ENCODE data around the gene KATNAL1. TPM values are rescaled to one million over a fixed set of nuclear protein-coding genes. Genes with fewer than 3 reads are reported as not detected.
"Not testable (repeated sequence)": the region's sequence is repeated elsewhere in the genome, so short reads cannot be mapped to it uniquely, and the experiment has no call there.

Gene KATNAL1
- polyA plus RNA-seq, 4 donors, result 0.22 to 3.0 (median 1.5) TPM

DNA sequence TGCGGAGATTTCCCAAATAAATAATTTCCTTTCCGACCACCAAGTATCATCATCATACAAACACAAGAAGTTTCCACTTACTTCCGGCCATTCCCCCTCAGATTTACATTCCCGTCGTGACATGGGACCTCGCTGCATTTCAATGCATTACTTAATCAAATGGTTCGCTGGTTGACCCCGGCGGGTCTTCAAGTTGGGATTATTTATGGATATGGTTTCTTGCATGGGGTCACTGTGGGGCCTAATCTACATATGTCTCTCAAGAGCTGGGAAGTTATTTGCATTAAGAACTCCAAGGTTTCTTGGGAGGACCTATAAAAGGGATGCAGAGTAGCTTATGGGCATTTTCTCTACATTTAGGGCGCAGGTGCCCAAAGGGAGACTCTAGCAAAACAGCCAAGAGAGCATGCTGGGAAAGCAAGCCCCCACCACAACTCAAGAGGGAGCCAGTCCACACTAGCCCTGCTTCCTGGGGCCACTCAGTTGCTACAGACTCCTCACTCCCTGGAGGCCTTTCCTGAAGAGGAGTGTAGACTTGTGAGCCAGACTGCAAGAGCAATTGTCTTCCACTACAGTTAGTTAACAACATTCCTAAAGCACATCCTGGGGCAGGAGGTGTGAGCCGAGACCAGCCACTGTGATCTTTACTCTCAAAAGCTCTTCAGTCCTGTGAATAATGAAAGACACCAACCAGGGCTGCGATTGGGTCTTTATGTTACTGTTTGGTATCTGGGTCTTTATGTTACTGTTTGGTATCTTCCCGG, 125.3 kb downstream of the KATNAL1 start:
- H3K27ac ChIP-seq (ENCODE audit: low read depth in 1 of 3, low read length in 2 of 3), result no peak overlapping the region
- no peak overlapping the region for H3K4me3 ChIP-seq (ENCODE audit: low read depth in 1 of 3, low read length in 3 of 3)
- H3K9me3 ChIP-seq (ENCODE audit: control insufficient read depth in 2 of 2, insufficient read depth in 1 of 2, low read depth in 1 of 2, low read length in 1 of 2), result peaks cover 0 to 10% of the 10 kb centered on the region in 2 donors
- DNase-seq (no peak), FAIRE-seq (no peak)
- H3K4me1 ChIP-seq (ENCODE audit: control insufficient read depth in 3 of 3, insufficient read depth in 2 of 3, low read depth in 1 of 3, low read length in 2 of 3), result peaks cover 0 to 7% (median 0%) of the 10 kb centered on the region in 3 donors
- WGBS, 3 donors, result 82 to 94% (median 93%) methylated on average over 13 of the region's 13 CpGs
- no peaks in the 10 kb centered on the region for H3K27me3 ChIP-seq (ENCODE audit: control insufficient read depth in 3 of 3, insufficient read depth in 3 of 3, low read length in 3 of 3)
- no peaks in the 10 kb centered on the region for H3K36me3 ChIP-seq (ENCODE audit: control insufficient read depth in 3 of 3, insufficient read depth in 2 of 3, low read depth in 1 of 3, low read length in 3 of 3)

DNA sequence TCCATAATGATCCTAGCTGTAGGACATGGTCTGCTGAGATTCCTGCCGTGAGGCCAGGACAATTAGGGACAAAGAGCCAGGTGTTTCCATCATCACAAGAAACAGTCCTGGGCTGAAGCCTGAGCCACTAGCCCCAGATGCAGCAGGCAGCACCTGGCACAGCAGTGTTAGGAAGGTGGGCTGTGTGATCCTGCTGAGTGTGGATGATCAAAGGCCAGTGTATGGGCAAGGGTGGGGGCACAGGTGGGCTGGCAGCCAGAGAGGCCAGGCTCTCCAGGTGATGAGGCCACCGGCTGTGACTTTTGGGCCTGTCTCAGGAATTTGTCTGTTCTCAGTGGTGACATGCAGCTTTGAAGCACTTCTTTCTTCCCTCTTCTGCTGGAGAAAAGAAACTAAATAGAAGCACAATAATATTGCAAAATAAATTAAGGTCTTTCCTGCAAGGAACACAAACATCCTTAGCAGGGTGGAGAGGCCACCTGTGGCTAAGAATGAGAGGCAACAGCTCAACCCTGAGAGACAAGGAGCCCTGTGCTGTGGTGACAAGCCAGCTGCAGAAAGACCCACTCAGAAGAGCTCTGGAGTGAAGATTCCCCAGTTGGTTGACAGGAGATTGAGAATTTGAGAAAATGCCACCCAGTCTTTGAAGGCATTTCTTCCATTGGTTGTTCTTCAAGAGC, 127.6 kb downstream of the KATNAL1 start:
- no peaks in the 10 kb centered on the region for H3K36me3 ChIP-seq (ENCODE audit: control insufficient read depth in 3 of 3, insufficient read depth in 2 of 3, low read depth in 1 of 3, low read length in 3 of 3)
- H3K27ac ChIP-seq (ENCODE audit: low read depth in 1 of 3, low read length in 2 of 3), result no peak overlapping the region
- H3K9me3 ChIP-seq (ENCODE audit: control insufficient read depth in 2 of 2, insufficient read depth in 1 of 2, low read depth in 1 of 2, low read length in 1 of 2), result peaks cover 0 to 2% of the 10 kb centered on the region in 2 donors
- no peak for FAIRE-seq
- no peaks in the 10 kb centered on the region for H3K27me3 ChIP-seq (ENCODE audit: control insufficient read depth in 3 of 3, insufficient read depth in 3 of 3, low read length in 3 of 3)
- 40 to 67% (median 53%) methylated on average over 2 of the region's 2 CpGs for WGBS, 3 donors
- H3K4me1 ChIP-seq (ENCODE audit: control insufficient read depth in 3 of 3, insufficient read depth in 2 of 3, low read depth in 1 of 3, low read length in 2 of 3), result no peaks in the 10 kb centered on the region
- no peak overlapping the region for H3K4me3 ChIP-seq (ENCODE audit: low read depth in 1 of 3, low read length in 3 of 3)
- no peak for DNase-seq

GRCh38 chr13:30178976-30179375, 128.4 kb downstream of the KATNAL1 start:
- no peaks in the 10 kb centered on the region for H3K36me3 ChIP-seq (ENCODE audit: control insufficient read depth in 3 of 3, insufficient read depth in 2 of 3, low read depth in 1 of 3, low read length in 3 of 3)
- H3K4me3 ChIP-seq (ENCODE audit: low read depth in 1 of 3, low read length in 3 of 3), result no peak overlapping the region
- H3K9me3 ChIP-seq (ENCODE audit: control insufficient read depth in 2 of 2, insufficient read depth in 1 of 2, low read depth in 1 of 2, low read length in 1 of 2), result no peaks in the 10 kb centered on the region
- no peaks in the 10 kb centered on the region for H3K4me1 ChIP-seq (ENCODE audit: control insufficient read depth in 3 of 3, insufficient read depth in 2 of 3, low read depth in 1 of 3, low read length in 2 of 3)
- H3K27ac ChIP-seq (ENCODE audit: low read depth in 1 of 3, low read length in 2 of 3), result no peak overlapping the region
- DNase-seq (no peak), FAIRE-seq (no peak)
- H3K27me3 ChIP-seq (ENCODE audit: control insufficient read depth in 3 of 3, insufficient read depth in 3 of 3, low read length in 3 of 3), result no peaks in the 10 kb centered on the region
- 90 to 92% (median 92%) methylated on average over 5 of the region's 5 CpGs for WGBS, 3 donors

- no peak overlapping the region for H3K27ac ChIP-seq (ENCODE audit: low read depth in 1 of 3, low read length in 2 of 3)
- H3K36me3 ChIP-seq (ENCODE audit: control insufficient read depth in 3 of 3, insufficient read depth in 2 of 3, low read depth in 1 of 3, low read length in 3 of 3), result no peaks in the 10 kb centered on the region
- no peaks in the 10 kb centered on the region for H3K9me3 ChIP-seq (ENCODE audit: control insufficient read depth in 2 of 2, insufficient read depth in 1 of 2, low read depth in 1 of 2, low read length in 1 of 2)
- DNase-seq (no peak), FAIRE-seq (no peak)
- no peaks in the 10 kb centered on the region for H3K4me1 ChIP-seq (ENCODE audit: control insufficient read depth in 3 of 3, insufficient read depth in 2 of 3, low read depth in 1 of 3, low read length in 2 of 3)
- H3K4me3 ChIP-seq (ENCODE audit: low read depth in 1 of 3, low read length in 3 of 3), result no peak overlapping the region
- H3K27me3 ChIP-seq (ENCODE audit: control insufficient read depth in 3 of 3, insufficient read depth in 3 of 3, low read length in 3 of 3), result no peaks in the 10 kb centered on the region
- 83 to 94% (median 90%) methylated on average over 5 of the region's 5 CpGs for WGBS, 3 donors
These were observed 132.2 kb downstream of the KATNAL1 start for GRCh38 chr13:30175166-30175565.

DNA sequence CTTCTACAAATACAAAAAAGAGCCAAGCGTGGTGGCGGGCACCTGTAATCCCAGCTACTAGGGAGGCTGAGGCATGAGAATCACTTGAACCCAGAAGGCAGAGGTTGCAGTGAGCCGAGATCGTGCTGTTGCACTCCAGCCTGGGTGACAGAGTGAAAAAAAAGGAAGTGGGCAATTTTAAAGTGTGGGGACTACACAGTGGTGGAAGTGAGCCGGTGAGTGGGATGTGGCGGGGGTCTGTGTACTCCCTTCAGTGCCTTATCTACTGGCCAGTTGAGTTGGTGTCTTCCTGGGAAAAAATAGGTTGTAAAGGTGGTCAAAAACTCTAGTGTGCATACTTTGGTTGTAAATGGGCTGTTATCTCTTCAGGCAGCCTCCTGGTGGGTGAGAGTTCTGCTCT, 133.1 kb downstream of the KATNAL1 start:
- H3K9me3 ChIP-seq (ENCODE audit: control insufficient read depth in 2 of 2, insufficient read depth in 1 of 2, low read depth in 1 of 2, low read length in 1 of 2); H3K27ac ChIP-seq (ENCODE audit: low read depth in 1 of 3, low read length in 2 of 3); DNase-seq; FAIRE-seq; H3K27me3 ChIP-seq (ENCODE audit: control insufficient read depth in 3 of 3, insufficient read depth in 3 of 3, low read length in 3 of 3); H3K4me1 ChIP-seq (ENCODE audit: control insufficient read depth in 3 of 3, insufficient read depth in 2 of 3, low read depth in 1 of 3, low read length in 2 of 3); H3K4me3 ChIP-seq (ENCODE audit: low read depth in 1 of 3, low read length in 3 of 3); H3K36me3 ChIP-seq (ENCODE audit: control insufficient read depth in 3 of 3, insufficient read depth in 2 of 3, low read depth in 1 of 3, low read length in 3 of 3): not testable (repeated sequence)
- WGBS, 3 donors, result 80 to 94% (median 89%) methylated on average over 6 of the region's 6 CpGs

DNA sequence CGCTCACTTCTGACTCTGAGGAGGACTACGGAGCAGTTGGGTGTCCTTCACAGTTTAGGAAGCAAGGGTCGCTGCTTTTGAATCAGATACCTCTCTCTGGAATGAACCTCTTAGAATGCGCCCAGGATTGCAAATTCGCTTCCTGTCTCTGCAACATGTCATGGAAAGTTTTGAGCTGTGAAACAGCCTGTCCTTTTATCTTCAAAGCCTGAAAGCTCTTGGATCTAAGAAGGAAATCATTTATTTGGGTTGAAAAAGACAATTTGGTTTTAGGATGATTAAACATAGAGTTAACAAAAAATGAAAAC, 134.1 kb downstream of the KATNAL1 start:
- FAIRE-seq (no peak), DNase-seq (no peak)
- 78 to 93% (median 82%) methylated on average over 5 of the region's 5 CpGs for WGBS, 3 donors
- Histone ChIP-seq H3K4me3 (ENCODE audit: low read depth in 1 of 3, low read length in 3 of 3) (no peak overlapping the region), H3K27ac (ENCODE audit: low read depth in 1 of 3, low read length in 2 of 3) (no peak overlapping the region), H3K36me3 (ENCODE audit: control insufficient read depth in 3 of 3, insufficient read depth in 2 of 3, low read depth in 1 of 3, low read length in 3 of 3) (no peaks in the 10 kb centered on the region), H3K27me3 (ENCODE audit: control insufficient read depth in 3 of 3, insufficient read depth in 3 of 3, low read length in 3 of 3) (no peaks in the 10 kb centered on the region), H3K9me3 (ENCODE audit: control insufficient read depth in 2 of 2, insufficient read depth in 1 of 2, low read depth in 1 of 2, low read length in 1 of 2) (no peaks in the 10 kb centered on the region), H3K4me1 (ENCODE audit: control insufficient read depth in 3 of 3, insufficient read depth in 2 of 3, low read depth in 1 of 3, low read length in 2 of 3) (no peaks in the 10 kb centered on the region)

GRCh38 chr13:30172593-30173302, 134.6 kb downstream of the KATNAL1 start:
- no peaks in the 10 kb centered on the region for H3K27me3 ChIP-seq (ENCODE audit: control insufficient read depth in 3 of 3, insufficient read depth in 3 of 3, low read length in 3 of 3)
- DNase-seq, result no peak
- WGBS, 3 donors, result 89 to 96% (median 91%) methylated on average over 15 of the region's 15 CpGs
- no peak overlapping the region for H3K4me3 ChIP-seq (ENCODE audit: low read depth in 1 of 3, low read length in 3 of 3)
- no peaks in the 10 kb centered on the region for H3K9me3 ChIP-seq (ENCODE audit: control insufficient read depth in 2 of 2, insufficient read depth in 1 of 2, low read depth in 1 of 2, low read length in 1 of 2)
- FAIRE-seq, result no peak
- H3K4me1 ChIP-seq (ENCODE audit: control insufficient read depth in 3 of 3, insufficient read depth in 2 of 3, low read depth in 1 of 3, low read length in 2 of 3), result no peaks in the 10 kb centered on the region
- no peak overlapping the region for H3K27ac ChIP-seq (ENCODE audit: low read depth in 1 of 3, low read length in 2 of 3)
- no peaks in the 10 kb centered on the region for H3K36me3 ChIP-seq (ENCODE audit: control insufficient read depth in 3 of 3, insufficient read depth in 2 of 3, low read depth in 1 of 3, low read length in 3 of 3)

DNA sequence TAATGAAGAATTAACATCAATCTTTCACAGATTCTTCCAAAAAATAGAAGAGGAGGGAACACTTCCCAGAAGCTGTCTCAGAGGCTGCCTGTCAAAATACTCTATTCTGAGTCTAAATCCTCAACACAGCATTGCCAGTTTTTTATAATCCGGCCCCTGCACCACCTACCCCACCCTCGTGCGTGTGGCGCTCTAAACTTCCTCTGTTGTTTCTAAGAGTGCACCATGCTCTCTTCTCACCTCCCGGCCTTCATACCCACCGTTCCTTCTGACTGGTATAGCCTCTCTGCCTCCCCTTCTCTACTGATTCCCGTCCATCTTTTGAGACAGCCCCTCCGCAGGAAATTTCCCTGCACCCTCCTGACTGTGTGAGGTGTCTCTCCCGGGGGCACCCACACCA, 136.8 kb downstream of the KATNAL1 start:
- no peaks in the 10 kb centered on the region for H3K9me3 ChIP-seq (ENCODE audit: control insufficient read depth in 2 of 2, insufficient read depth in 1 of 2, low read depth in 1 of 2, low read length in 1 of 2)
- no peak overlapping the region for H3K27ac ChIP-seq (ENCODE audit: low read depth in 1 of 3, low read length in 2 of 3)
- FAIRE-seq, result no peak

More for the DNA sequence above, 136.8 kb downstream of the KATNAL1 start:
- no peaks in the 10 kb centered on the region for H3K27me3 ChIP-seq (ENCODE audit: control insufficient read depth in 3 of 3, insufficient read depth in 3 of 3, low read length in 3 of 3)
- 80 to 90% (median 84%) methylated on average over 9 of the region's 9 CpGs for WGBS, 3 donors
- no peak overlapping the region for H3K4me3 ChIP-seq (ENCODE audit: low read depth in 1 of 3, low read length in 3 of 3)
- no peaks in the 10 kb centered on the region for H3K4me1 ChIP-seq (ENCODE audit: control insufficient read depth in 3 of 3, insufficient read depth in 2 of 3, low read depth in 1 of 3, low read length in 2 of 3)
- no peak for DNase-seq
- no peaks in the 10 kb centered on the region for H3K36me3 ChIP-seq (ENCODE audit: control insufficient read depth in 3 of 3, insufficient read depth in 2 of 3, low read depth in 1 of 3, low read length in 3 of 3)
